ENCODE measurements around the gene XPO5.

The XPO5 gene

GRCh38 chr6:43478008-43478372 is 97.8 kb downstream of the XPO5 start:
- 79% methylated on average over 2 of the region's 3 CpGs for WGBS (ENCODE audit: insufficient coverage)

DNA sequence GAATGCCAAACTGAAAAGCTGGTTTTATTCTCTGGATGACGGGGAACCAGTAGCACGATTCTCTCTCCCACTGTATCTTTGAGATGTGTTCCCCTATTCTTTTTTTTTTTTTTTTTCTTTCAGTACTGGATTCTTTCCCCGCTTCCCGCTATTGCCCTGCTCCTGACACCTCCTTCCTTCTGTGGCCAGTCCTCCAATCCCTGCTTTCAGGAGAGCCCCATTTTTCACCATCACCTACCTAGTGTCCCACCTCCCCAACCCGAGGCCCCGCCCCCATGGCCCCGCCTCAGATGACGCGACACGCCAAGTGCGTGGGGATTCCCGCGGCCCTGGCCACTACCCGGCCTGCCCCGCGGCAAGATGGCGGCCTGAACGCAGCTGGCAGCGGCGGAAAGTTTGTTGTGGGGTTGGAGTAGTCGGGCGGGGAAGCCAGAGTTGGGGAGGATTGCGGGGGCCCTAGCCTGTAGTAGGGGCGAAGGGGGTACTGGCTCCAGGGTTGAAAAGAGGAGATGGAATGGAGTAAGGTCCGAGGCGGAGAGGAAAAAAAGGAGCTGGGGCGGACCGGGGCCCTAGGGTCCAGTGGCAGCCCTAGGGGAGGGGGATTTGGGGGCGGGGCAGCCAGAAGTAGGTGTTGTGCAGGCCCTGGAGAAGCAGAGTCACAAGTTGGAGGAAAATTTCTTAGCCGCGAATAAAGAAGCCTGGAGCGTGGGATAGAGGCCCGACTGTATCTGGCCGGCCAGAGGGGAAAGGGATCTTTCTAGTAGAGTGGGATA is 98.4 kb downstream of the XPO5 start, which contains the start of gene TJAP1:
TJAP1 (plus strand) TSS at position 336 of the 773 bp plus-strand sequence. CDS start 21,432 bp downstream, outside the sequence.
- WGBS (ENCODE audit: insufficient coverage): 0% methylated on average over 24 of the region's 34 CpGs
- POLR2A ChIA-PET: interaction anchor here (0.6 kb wide), 2 partner anchors 80 to 547 kb away, joined by 4 read pairs; no protein-coding TSS in a partner anchor
- no peaks in the 10 kb centered on the region for H3K27me3 ChIP-seq (replicated peaks in 2 of 5; ENCODE audit: control insufficient read depth in 4 of 5, insufficient read depth in 5 of 5, low read length in 4 of 5)
- peaks cover 0 to 1% (median 0%) of the 10 kb centered on the region in 4 experiments for H3K36me3 ChIP-seq (ENCODE audit: control insufficient read depth in 4 of 4, insufficient read depth in 4 of 4, low read length in 3 of 4)
- no peaks in the 10 kb centered on the region for H3K9me3 ChIP-seq (ENCODE audit: control extremely low read depth in 1 of 5, control insufficient read depth in 4 of 5, insufficient read depth in 2 of 5, low read depth in 1 of 5, low read length in 4 of 5)
- peak within 1 kb of the TSS; percentile 87 to 93 for H3K27ac ChIP-seq (ENCODE audit: insufficient read depth in 1 of 2, low read depth in 1 of 2, low read length in 2 of 2, poor library complexity in 1 of 2, severe bottlenecking in 2 of 2)
- peak within 1 kb of the TSS; percentile 31 to 84 (median 75) for H3K4me3 ChIP-seq (ENCODE audit: control insufficient read depth in 1 of 7, extremely low read depth in 1 of 7, insufficient read depth in 4 of 7, low read depth in 2 of 7, low read length in 6 of 7)
- peaks cover 8 to 19% (median 12%) of the 10 kb centered on the region in 4 experiments for H3K4me1 ChIP-seq (ENCODE audit: control extremely low read depth in 1 of 4, control insufficient read depth in 4 of 4, insufficient read depth in 4 of 4, low read length in 3 of 4)
- peak; percentile 85 to 93 (median 92) for DNase-seq
- CTCF ChIA-PET: interaction anchor here (1.3 to 1.5 kb wide), 2 partner anchors 44 to 56 kb away, joined by 3 read pairs; no protein-coding TSS in a partner anchor

More at GRCh38 chr6:43478008-43478372, 97.8 kb downstream of the XPO5 start:
- Histone ChIP-seq H3K27ac (ENCODE audit: insufficient read depth in 1 of 2, low read depth in 1 of 2, low read length in 2 of 2, poor library complexity in 1 of 2, severe bottlenecking in 2 of 2) (peak overlapping the region; percentile 87 to 93), H3K4me3 (ENCODE audit: control insufficient read depth in 1 of 7, extremely low read depth in 1 of 7, insufficient read depth in 4 of 7, low read depth in 2 of 7, low read length in 6 of 7) (peak overlapping the region; percentile 31 to 84 (median 75)), H3K27me3 (replicated peaks in 2 of 5; ENCODE audit: control insufficient read depth in 4 of 5, insufficient read depth in 5 of 5, low read length in 4 of 5) (no peaks in the 10 kb centered on the region), H3K4me1 (ENCODE audit: control extremely low read depth in 1 of 4, control insufficient read depth in 4 of 4, insufficient read depth in 4 of 4, low read length in 3 of 4) (peaks cover 8 to 19% (median 12%) of the 10 kb centered on the region in 4 experiments), H3K36me3 (ENCODE audit: control insufficient read depth in 4 of 4, insufficient read depth in 4 of 4, low read length in 3 of 4) (peaks cover 0 to 3% (median 0%) of the 10 kb centered on the region in 4 experiments), H3K9me3 (ENCODE audit: control extremely low read depth in 1 of 5, control insufficient read depth in 4 of 5, insufficient read depth in 2 of 5, low read depth in 1 of 5, low read length in 4 of 5) (no peaks in the 10 kb centered on the region)
- CTCF ChIA-PET: interaction anchor here (1.3 to 1.5 kb wide), 2 partner anchors 44 to 56 kb away, joined by 3 read pairs; no protein-coding TSS in a partner anchor
- POLR2A ChIA-PET: no interaction called here
- DNase-seq: peak in 2 of 3 donors; percentile 13 to 35

DNA sequence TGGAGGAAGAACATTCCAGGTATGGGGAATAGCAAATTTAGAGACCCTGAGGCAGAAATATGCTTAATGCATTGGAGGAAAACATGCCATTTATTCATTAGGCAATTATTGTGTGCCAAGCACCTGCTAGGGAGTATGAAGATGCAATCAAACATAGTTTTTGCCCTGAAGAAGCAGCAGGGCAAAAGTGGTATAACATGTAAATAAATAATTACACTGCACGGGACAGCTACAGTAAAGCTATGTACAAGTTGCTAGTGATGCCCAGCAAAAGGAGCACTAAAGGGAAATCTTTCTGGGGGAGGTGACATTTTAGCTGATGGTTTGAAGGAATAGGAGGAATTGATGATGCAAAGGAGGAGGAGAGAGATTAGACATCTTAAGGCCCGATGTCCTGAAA is 99.1 kb downstream of the XPO5 start:
- ChIA-PET POLR2A (interaction anchor here (0.6 kb wide), 2 partner anchors 79 to 547 kb away, joined by 4 read pairs; no protein-coding TSS in a partner anchor), CTCF (interaction anchor here (1.3 to 1.5 kb wide), 2 partner anchors 43 to 57 kb away, joined by 3 read pairs; no protein-coding TSS in a partner anchor)
- Histone ChIP-seq H3K27me3 (replicated peaks in 2 of 5; ENCODE audit: control insufficient read depth in 4 of 5, insufficient read depth in 5 of 5, low read length in 4 of 5) (no peaks in the 10 kb centered on the region), H3K4me1 (ENCODE audit: control extremely low read depth in 1 of 4, control insufficient read depth in 4 of 4, insufficient read depth in 4 of 4, low read length in 3 of 4) (peaks cover 8 to 19% (median 12%) of the 10 kb centered on the region in 4 experiments), H3K9me3 (ENCODE audit: control extremely low read depth in 1 of 5, control insufficient read depth in 4 of 5, insufficient read depth in 2 of 5, low read depth in 1 of 5, low read length in 4 of 5) (no peaks in the 10 kb centered on the region), H3K27ac (ENCODE audit: insufficient read depth in 1 of 2, low read depth in 1 of 2, low read length in 2 of 2, poor library complexity in 1 of 2, severe bottlenecking in 2 of 2) (peak overlapping the region; percentile 40 to 93), H3K36me3 (ENCODE audit: control insufficient read depth in 4 of 4, insufficient read depth in 4 of 4, low read length in 3 of 4) (no peaks in the 10 kb centered on the region), H3K4me3 (ENCODE audit: control insufficient read depth in 1 of 7, extremely low read depth in 1 of 7, insufficient read depth in 4 of 7, low read depth in 2 of 7, low read length in 6 of 7) (peak overlapping the region in 6 of 7 experiments; percentile 72 to 84 (median 76))
- WGBS (ENCODE audit: insufficient coverage): 37% methylated on average over 2 of the region's 2 CpGs
- DNase-seq: peak in 2 of 3 donors; percentile 59 to 62

DNA sequence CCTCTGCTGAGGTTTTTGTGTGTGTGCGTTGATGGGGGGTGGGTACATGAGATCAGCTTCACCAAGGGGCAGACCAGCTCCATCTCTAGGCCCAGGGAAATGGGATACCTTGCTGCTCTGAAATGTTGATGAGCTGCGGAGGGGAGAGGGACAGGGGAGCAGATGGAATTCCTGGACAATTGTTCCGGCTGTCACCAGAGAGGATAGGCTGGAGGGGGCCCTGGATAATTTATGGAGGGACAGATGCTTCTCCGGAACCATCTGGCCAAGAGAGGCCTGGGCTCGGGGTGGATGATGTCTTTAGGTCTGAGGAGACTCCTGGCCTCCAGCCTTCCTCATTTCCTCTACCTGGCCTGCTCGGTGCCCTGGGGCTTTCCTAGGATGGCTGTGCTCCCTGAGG is 100.3 kb downstream of the XPO5 start:
- Histone ChIP-seq H3K9me3 (ENCODE audit: control extremely low read depth in 1 of 5, control insufficient read depth in 4 of 5, insufficient read depth in 2 of 5, low read depth in 1 of 5, low read length in 4 of 5) (no peaks in the 10 kb centered on the region), H3K27ac (ENCODE audit: insufficient read depth in 1 of 2, low read depth in 1 of 2, low read length in 2 of 2, poor library complexity in 1 of 2, severe bottlenecking in 2 of 2) (no peak overlapping the region), H3K36me3 (ENCODE audit: control insufficient read depth in 4 of 4, insufficient read depth in 4 of 4, low read length in 3 of 4) (no peaks in the 10 kb centered on the region), H3K27me3 (replicated peaks in 2 of 5; ENCODE audit: control insufficient read depth in 4 of 5, insufficient read depth in 5 of 5, low read length in 4 of 5) (no peaks in the 10 kb centered on the region), H3K4me1 (ENCODE audit: control extremely low read depth in 1 of 4, control insufficient read depth in 4 of 4, insufficient read depth in 4 of 4, low read length in 3 of 4) (peaks cover 8 to 19% (median 11%) of the 10 kb centered on the region in 4 experiments), H3K4me3 (ENCODE audit: control insufficient read depth in 1 of 7, extremely low read depth in 1 of 7, insufficient read depth in 4 of 7, low read depth in 2 of 7, low read length in 6 of 7) (no peak overlapping the region)
- no peak for DNase-seq
- ChIA-PET POLR2A (no interaction called here), CTCF (no interaction called here)
- 97% methylated on average over 4 of the region's 6 CpGs for WGBS (ENCODE audit: insufficient coverage)

DNA sequence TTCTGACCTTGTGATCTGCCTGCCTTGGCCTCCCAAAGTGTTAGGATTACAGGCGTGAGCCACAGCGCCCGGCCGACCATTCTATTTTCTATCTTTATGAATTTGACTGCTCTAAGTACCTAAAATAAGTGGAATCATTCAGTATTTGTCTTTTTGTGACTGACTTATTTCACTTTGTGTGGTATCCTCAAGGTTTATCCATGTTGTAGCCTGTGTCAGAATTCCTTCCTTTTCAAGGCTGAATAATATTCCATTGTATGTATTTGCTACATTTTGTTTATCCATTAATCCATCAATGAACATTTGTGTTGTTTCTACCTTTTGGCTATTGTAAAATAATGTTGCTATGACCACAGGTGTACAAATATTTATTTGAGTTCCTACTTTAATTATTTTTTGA is 103.3 kb downstream of the XPO5 start:
- Histone ChIP-seq H3K4me3 (ENCODE audit: control insufficient read depth in 1 of 7, extremely low read depth in 1 of 7, insufficient read depth in 4 of 7, low read depth in 2 of 7, low read length in 6 of 7) (no peak overlapping the region), H3K9me3 (ENCODE audit: control extremely low read depth in 1 of 5, control insufficient read depth in 4 of 5, insufficient read depth in 2 of 5, low read depth in 1 of 5, low read length in 4 of 5) (no peaks in the 10 kb centered on the region), H3K4me1 (ENCODE audit: control extremely low read depth in 1 of 4, control insufficient read depth in 4 of 4, insufficient read depth in 4 of 4, low read length in 3 of 4) (peaks cover 0 to 9% (median 4%) of the 10 kb centered on the region in 4 experiments), H3K27ac (ENCODE audit: insufficient read depth in 1 of 2, low read depth in 1 of 2, low read length in 2 of 2, poor library complexity in 1 of 2, severe bottlenecking in 2 of 2) (no peak overlapping the region), H3K36me3 (ENCODE audit: control insufficient read depth in 4 of 4, insufficient read depth in 4 of 4, low read length in 3 of 4) (no peaks in the 10 kb centered on the region), H3K27me3 (replicated peaks in 2 of 5; ENCODE audit: control insufficient read depth in 4 of 5, insufficient read depth in 5 of 5, low read length in 4 of 5) (peaks cover 0 to 2% (median 0%) of the 10 kb centered on the region in 5 experiments)
- ChIA-PET POLR2A (no interaction called here), CTCF (interaction anchor here (1.1 to 1.7 kb wide), 3 partner anchors 13 to 34 kb away, joined by 3 to 5 read pairs (median 3); no protein-coding TSS in a partner anchor)
- WGBS (ENCODE audit: insufficient coverage): no CpG with 5 or more reads among the region's 4 CpGs
- no peak for DNase-seq

Data from common myeloid progenitor, CD34-positive (primary cell).